ENCODE data around the gene SNRPD3. TPM values are rescaled to one million over a fixed set of nuclear protein-coding genes. Genes with fewer than 3 reads are reported as not detected.
"Not testable (repeated sequence)": the region's sequence is repeated elsewhere in the genome, so short reads cannot be mapped to it uniquely, and the experiment has no call there.

Gene SNRPD3
- total RNA-seq, 1 donor from 2014 or later = 84.9 TPM

- Mint-ChIP-seq H3K9me3 (ENCODE audit: unreplicated experiment) (no peaks in the 10 kb centered on the region), H3K27me3 (ENCODE audit: unreplicated experiment) (no peaks in the 10 kb centered on the region), H3K36me3 (ENCODE audit: unreplicated experiment) (no peaks in the 10 kb centered on the region), H3K4me1 (ENCODE audit: unreplicated experiment) (peaks cover 6% of the 10 kb centered on the region), H3K27ac (ENCODE audit: unreplicated experiment) (no peak overlapping the region), H3K4me3 (ENCODE audit: unreplicated experiment) (no peak overlapping the region)
- no peak for TF ChIP-seq CTCF (IDR thresholded peaks at IDR 0.05)
- no peak for DNase-seq (ENCODE audit: extremely low spot score, unreplicated experiment)
These were observed 31.9 kb upstream of the SNRPD3 start for GRCh38 chr22:24523873-24524272.

GRCh38 chr22:24525416-24526037, 30.3 kb upstream of the SNRPD3 start:
- H3K36me3 Mint-ChIP-seq (ENCODE audit: unreplicated experiment) = no peaks in the 10 kb centered on the region
- DNase-seq (ENCODE audit: extremely low spot score, unreplicated experiment) = no peak
- no peak overlapping the region for H3K4me3 Mint-ChIP-seq (ENCODE audit: unreplicated experiment)
- peaks cover 2% of the 10 kb centered on the region for H3K27me3 Mint-ChIP-seq (ENCODE audit: unreplicated experiment)
- no peaks in the 10 kb centered on the region for H3K9me3 Mint-ChIP-seq (ENCODE audit: unreplicated experiment)
- TF ChIP-seq CTCF (IDR thresholded peaks at IDR 0.05) = peak; percentile 89
- H3K4me1 Mint-ChIP-seq (ENCODE audit: unreplicated experiment) = peaks cover 6% of the 10 kb centered on the region
- no peak overlapping the region for H3K27ac Mint-ChIP-seq (ENCODE audit: unreplicated experiment)

GRCh38 chr22:24526191-24526590, 29.6 kb upstream of the SNRPD3 start:
- Mint-ChIP-seq H3K27me3 (ENCODE audit: unreplicated experiment) (peaks cover 2% of the 10 kb centered on the region), H3K9me3 (ENCODE audit: unreplicated experiment) (no peaks in the 10 kb centered on the region), H3K27ac (ENCODE audit: unreplicated experiment) (no peak overlapping the region), H3K4me3 (ENCODE audit: unreplicated experiment) (no peak overlapping the region), H3K4me1 (ENCODE audit: unreplicated experiment) (peaks cover 6% of the 10 kb centered on the region), H3K36me3 (ENCODE audit: unreplicated experiment) (no peaks in the 10 kb centered on the region)
- no peak for TF ChIP-seq CTCF (IDR thresholded peaks at IDR 0.05)
- DNase-seq (ENCODE audit: extremely low spot score, unreplicated experiment) = no peak

- DNase-seq (ENCODE audit: extremely low spot score, unreplicated experiment) = no peak
- no peak for TF ChIP-seq CTCF (IDR thresholded peaks at IDR 0.05)
- no peak overlapping the region for H3K27ac Mint-ChIP-seq (ENCODE audit: unreplicated experiment)
- no peaks in the 10 kb centered on the region for H3K36me3 Mint-ChIP-seq (ENCODE audit: unreplicated experiment)
- peaks cover 2% of the 10 kb centered on the region for H3K4me1 Mint-ChIP-seq (ENCODE audit: unreplicated experiment)
- H3K9me3 Mint-ChIP-seq (ENCODE audit: unreplicated experiment) = no peaks in the 10 kb centered on the region
- peaks cover 2% of the 10 kb centered on the region for H3K27me3 Mint-ChIP-seq (ENCODE audit: unreplicated experiment)
- H3K4me3 Mint-ChIP-seq (ENCODE audit: unreplicated experiment) = no peak overlapping the region
These were observed 25.9 kb upstream of the SNRPD3 start for GRCh38 chr22:24529898-24530297.

GRCh38 chr22:24530968-24531367, 24.8 kb upstream of the SNRPD3 start:
- H3K36me3 Mint-ChIP-seq (ENCODE audit: unreplicated experiment); H3K4me3 Mint-ChIP-seq (ENCODE audit: unreplicated experiment); H3K9me3 Mint-ChIP-seq (ENCODE audit: unreplicated experiment); H3K27me3 Mint-ChIP-seq (ENCODE audit: unreplicated experiment); H3K27ac Mint-ChIP-seq (ENCODE audit: unreplicated experiment); DNase-seq (ENCODE audit: extremely low spot score, unreplicated experiment); H3K4me1 Mint-ChIP-seq (ENCODE audit: unreplicated experiment): not testable (repeated sequence)

- TF ChIP-seq CTCF (IDR thresholded peaks at IDR 0.05) = no peak
- Mint-ChIP-seq H3K9me3 (ENCODE audit: unreplicated experiment) (no peaks in the 10 kb centered on the region), H3K27me3 (ENCODE audit: unreplicated experiment) (peaks cover 2% of the 10 kb centered on the region), H3K36me3 (ENCODE audit: unreplicated experiment) (no peaks in the 10 kb centered on the region), H3K4me3 (ENCODE audit: unreplicated experiment) (no peak overlapping the region), H3K4me1 (ENCODE audit: unreplicated experiment) (no peaks in the 10 kb centered on the region), H3K27ac (ENCODE audit: unreplicated experiment) (no peak overlapping the region)
- DNase-seq (ENCODE audit: extremely low spot score, unreplicated experiment) = no peak
These were observed 23.7 kb upstream of the SNRPD3 start for GRCh38 chr22:24532075-24532474.
